Type B pancreatic cell (in vitro differentiated cells): ENCODE data around the gene SUPT3H. TPM values are rescaled to one million over a fixed set of nuclear protein-coding genes. Genes with fewer than 3 reads are reported as not detected.

Experiments
- DNase-seq: peaks from one replicate; pipeline ENCODE4 v3.0.0; 2021; ENCODE audit warnings: mixed read lengths; ENCODE audit not compliant: unreplicated experiment; ENCODE audit errors: extremely low spot score
- H3K27ac Mint-ChIP-seq: 2 replicates; pipeline ENCODE4 v1.8.0; 2021; ENCODE audit warnings: mild to moderate bottlenecking, mixed read lengths
- H3K27me3 Mint-ChIP-seq: 2 replicates; pipeline ENCODE4 v1.8.0; 2021; ENCODE audit warnings: mixed read lengths
- H3K36me3 Mint-ChIP-seq: 2 replicates; pipeline ENCODE4 v1.8.0; 2021; ENCODE audit warnings: mixed read lengths
- H3K4me1 Mint-ChIP-seq: one replicate; pipeline ENCODE4 v1.8.0; 2021; ENCODE audit warnings: mixed read lengths; ENCODE audit not compliant: unreplicated experiment
- H3K4me3 Mint-ChIP-seq: 2 replicates; pipeline ENCODE4 v1.8.0; 2021; ENCODE audit warnings: mild to moderate bottlenecking, mixed read lengths
- H3K9me3 Mint-ChIP-seq: 2 replicates; pipeline ENCODE4 v1.8.0; 2021; ENCODE audit warnings: mixed read lengths
- CTCF ChIP-seq: fragments of 200-600 bp; sonication (generic); conservative IDR thresholded peaks from 2 replicates; pipeline ENCODE4 v1.5.0; 2021; ENCODE audit warnings: antibody characterized with exemption, mild to moderate bottlenecking
- total RNA-seq: library from RNA; stranded (reverse); gene quantifications from 2 replicates; pipeline ENCODE4 v1.2.1, GENCODE V29; 2021; ENCODE audit warnings: low replicate concordance

SUPT3H gene
- total RNA-seq, 1 donor from 2014 or later: 18.4 TPM

GRCh38 chr6:45170309-45170708, 207.4 kb downstream of the SUPT3H start:
- H3K4me1 Mint-ChIP-seq: peaks cover 6% of the 10 kb centered on the region
- no peak overlapping the region for H3K4me3 Mint-ChIP-seq
- DNase-seq: no peak
- no peak for TF ChIP-seq CTCF
- H3K9me3 Mint-ChIP-seq: no peaks in the 10 kb centered on the region
- H3K27me3 Mint-ChIP-seq: no peaks in the 10 kb centered on the region
- no peak overlapping the region for H3K27ac Mint-ChIP-seq
- peaks cover 4% of the 10 kb centered on the region for H3K36me3 Mint-ChIP-seq

GRCh38 chr6:45169815-45170214, 207.9 kb downstream of the SUPT3H start:
- Mint-ChIP-seq H3K9me3 (no peaks in the 10 kb centered on the region), H3K27me3 (no peaks in the 10 kb centered on the region), H3K4me1 (peaks cover 6% of the 10 kb centered on the region), H3K27ac (no peak overlapping the region), H3K36me3 (peaks cover 4% of the 10 kb centered on the region), H3K4me3 (no peak overlapping the region)
- TF ChIP-seq CTCF: no peak
- DNase-seq: no peak

- TF ChIP-seq CTCF: no peak
- Mint-ChIP-seq H3K9me3 (no peaks in the 10 kb centered on the region), H3K4me1 (no peaks in the 10 kb centered on the region), H3K27me3 (no peaks in the 10 kb centered on the region), H3K27ac (no peak overlapping the region), H3K36me3 (peaks cover 4% of the 10 kb centered on the region), H3K4me3 (no peak overlapping the region)
- DNase-seq: no peak
Measured at GRCh38 chr6:45163952-45164766, 213.6 kb downstream of the SUPT3H start.

- Mint-ChIP-seq H3K4me3 (no peak overlapping the region), H3K36me3 (no peaks in the 10 kb centered on the region), H3K9me3 (no peaks in the 10 kb centered on the region), H3K27me3 (no peaks in the 10 kb centered on the region), H3K4me1 (no peaks in the 10 kb centered on the region), H3K27ac (no peak overlapping the region)
- TF ChIP-seq CTCF: no peak
- DNase-seq: no peak
Measured at GRCh38 chr6:45160305-45160704, 217.4 kb downstream of the SUPT3H start.

GRCh38 chr6:45156075-45156474, 221.7 kb downstream of the SUPT3H start:
- no peaks in the 10 kb centered on the region for H3K36me3 Mint-ChIP-seq
- no peaks in the 10 kb centered on the region for H3K9me3 Mint-ChIP-seq
- no peak for TF ChIP-seq CTCF
- H3K27ac Mint-ChIP-seq: no peak overlapping the region
- DNase-seq: no peak
- H3K4me3 Mint-ChIP-seq: no peak overlapping the region
- H3K27me3 Mint-ChIP-seq: no peaks in the 10 kb centered on the region
- no peaks in the 10 kb centered on the region for H3K4me1 Mint-ChIP-seq
